GM12878 (cell line): Measurements from ENCODE around the gene IL17RC. TPM values are rescaled to one million over a fixed set of nuclear protein-coding genes. Genes with fewer than 3 reads are reported as not detected.

ENCODE experiments used
- ATAC-seq: fragments of 200-7000 bp; cut with Tn5 transposase; 3 replicates; pipeline ENCODE4 v1.9.1; 2020; ENCODE audit warnings: mild to moderate bottlenecking, moderate library complexity
- BruUV-seq: library from RNA; stranded (reverse); fragments of 400-500 nt; replicated peaks from 2 replicates; lab custom pipeline; 2021; lab: Mats Ljungman, UMichigan
- CTCF ChIA-PET: fragments of 300-600 bp; sonication (Branson Sonifier 250); formaldehyde crosslinking; extraction: SDS; loops from one replicate; lab custom pipeline; 2021; ENCODE audit warnings: inconsistent platforms; lab: Yijun Ruan, JAX
- POLR2A ChIA-PET: fragments of 350-600 bp; formaldehyde crosslinking; extraction: SDS; loops from one replicate; lab custom pipeline; 2021; ENCODE audit warnings: inconsistent platforms; lab: Charles Lee
- RAD21 ChIA-PET: fragments of 300-600 bp; sonication (Branson Sonifier 250); formaldehyde crosslinking; loops from one replicate; lab custom pipeline; 2023; ENCODE audit warnings: antibody characterized with exemption; ENCODE audit not compliant: unreplicated experiment; lab: Charles Lee
- SMC1A ChIA-PET: fragments of 300-600 bp; sonication (Branson Sonifier 250); formaldehyde crosslinking; loops from one replicate; lab custom pipeline; 2023; ENCODE audit not compliant: unreplicated experiment, uncharacterized antibody; lab: Charles Lee
- DNase-seq: peaks from one replicate; pipeline ENCODE4 v3.0.0-alpha.2; 2011; ENCODE audit warnings: low read depth, low spot score
- FAIRE-seq: peaks from 3 replicates; lab custom pipeline; 2011; peaks lifted over from hg19 to GRCh38; lab: Jason Lieb, UNC
- H2AFZ ChIP-seq: 2 replicates; pipeline ENCODE4 v1.6.0; 2011; ENCODE audit warnings: low read depth, low read length, control low read depth; ENCODE audit not compliant: control insufficient read depth
- H3K27ac ChIP-seq: 2 replicates; pipeline ENCODE4 v1.5.1; 2011; ENCODE audit warnings: control low read depth; ENCODE audit not compliant: control insufficient read depth, insufficient read depth
- H3K27me3 ChIP-seq, 2 experiments: replicated peaks in 1 of 2; 2 replicates each; pipeline versions ENCODE4 v1.6.0 to v1.6.1; 2011; ENCODE audit warnings: low read length in 1 of 2; ENCODE audit not compliant: control insufficient read depth in 2 of 2, insufficient read depth in 2 of 2
- H3K36me3 ChIP-seq, 2 experiments: 2 replicates each; pipeline ENCODE4 v1.5.1; 2011; ENCODE audit warnings: low read length in 1 of 2; ENCODE audit not compliant: control insufficient read depth in 2 of 2, insufficient read depth in 2 of 2
- H3K4me1 ChIP-seq: 2 replicates; pipeline ENCODE4 v1.6.1; 2011; ENCODE audit warnings: mild to moderate bottlenecking, low read length, moderate library complexity, mixed read lengths; ENCODE audit not compliant: control insufficient read depth, insufficient read depth
- H3K4me2 ChIP-seq: 2 replicates; pipeline ENCODE4 v1.6.0; 2011; ENCODE audit warnings: control low read depth; ENCODE audit not compliant: control insufficient read depth, insufficient read depth
- H3K4me3 ChIP-seq: fragments of 200-600 bp; sonication (generic); 2 replicates; pipeline ENCODE4 v1.5.1; 2016
- H3K79me2 ChIP-seq: 2 replicates; pipeline ENCODE4 v1.6.0; 2011; ENCODE audit warnings: low read length; ENCODE audit not compliant: control insufficient read depth, insufficient read depth
- H3K9ac ChIP-seq: 2 replicates; pipeline ENCODE4 v1.8.0; 2011; ENCODE audit warnings: low read length, control low read depth, mixed read lengths; ENCODE audit not compliant: control insufficient read depth, insufficient read depth
- H3K9me3 ChIP-seq: replicated peaks from 3 replicates; pipeline ENCODE4 v1.5.1; 2011; ENCODE audit warnings: mild to moderate bottlenecking, low read length; ENCODE audit not compliant: control insufficient read depth, insufficient read depth
- H4K20me1 ChIP-seq: 2 replicates; pipeline ENCODE4 v1.6.0; 2011; ENCODE audit not compliant: control insufficient read depth, insufficient read depth
- CBX3 ChIP-seq: fragments of 200-600 bp; sonication (generic); IDR thresholded peaks from 2 replicates; pipeline ENCODE4 v1.6.1; 2016; ENCODE audit warnings: low read depth, borderline replicate concordance
- CBX5 ChIP-seq: sonication (generic); IDR thresholded peaks from 2 replicates; pipeline ENCODE4 v1.6.1; 2016; ENCODE audit warnings: low read depth, moderate library complexity, mild to moderate bottlenecking, inconsistent platforms
- CREB1 ChIP-seq: IDR thresholded peaks from 2 replicates; pipeline ENCODE4 v1.6.1; 2012; ENCODE audit warnings: low read depth, mild to moderate bottlenecking, inconsistent platforms
- HCFC1 ChIP-seq: fragments of 150-350 bp; IDR thresholded peaks from 2 replicates; pipeline ENCODE4 v1.6.1; 2014; ENCODE audit warnings: low read length
- MAX ChIP-seq: IDR thresholded peaks from 2 replicates; pipeline ENCODE4 v1.6.1; 2012; ENCODE audit warnings: low read depth, low read length, improper control_type of control experiment
- NR2F1 ChIP-seq: fragments of 450-650 bp; conservative IDR thresholded peaks from 2 replicates; pipeline ENCODE4 v1.6.1; 2017; ENCODE audit warnings: mild to moderate bottlenecking
- PKNOX1 ChIP-seq: fragments of 450-650 bp; IDR thresholded peaks from 2 replicates; pipeline ENCODE4 v1.6.1; 2016; ENCODE audit warnings: mild to moderate bottlenecking
- RUNX3 ChIP-seq: IDR thresholded peaks from 2 replicates; pipeline ENCODE4 v1.6.1; 2012; ENCODE audit warnings: low read length, inconsistent platforms
- SMAD5 ChIP-seq: IDR thresholded peaks from 2 replicates; pipeline ENCODE4 v1.6.1; 2016; ENCODE audit warnings: antibody characterized with exemption, low read depth
- SMARCA5 ChIP-seq: fragments of 450-650 bp; IDR thresholded peaks from 2 replicates; pipeline ENCODE4 v1.6.1; 2017; ENCODE audit warnings: mild to moderate bottlenecking
- SRF ChIP-seq, 2 experiments: IDR thresholded peaks; 2 replicates each; pipeline ENCODE4 v1.6.1; 2011; ENCODE audit warnings: low read depth in 2 of 2, low read length in 2 of 2, mild to moderate bottlenecking in 1 of 2, moderate library complexity in 1 of 2
- TAF1 ChIP-seq: IDR thresholded peaks from 2 replicates; pipeline ENCODE4 v1.6.1; 2011; ENCODE audit warnings: mild to moderate bottlenecking, low read depth, low read length, borderline replicate concordance
- ZBTB11 ChIP-seq: fragments of 450-650 bp; formaldehyde crosslinking; IDR thresholded peaks from 2 replicates; pipeline ENCODE4 v1.5.0; 2022; ENCODE audit warnings: mild to moderate bottlenecking, missing genetic modification characterization
- ZBTB4 ChIP-seq: fragments of 450-650 bp; formaldehyde crosslinking; IDR thresholded peaks from 2 replicates; pipeline ENCODE4 v1.4.0; 2022; ENCODE audit warnings: mild to moderate bottlenecking, moderate library complexity
- ZNF217 ChIP-seq: fragments of 450-650 bp; IDR thresholded peaks from 2 replicates; pipeline ENCODE4 v1.6.1; 2017; ENCODE audit warnings: antibody characterized with exemption, mild to moderate bottlenecking
- ZNF24 ChIP-seq: fragments of 450-650 bp; IDR thresholded peaks from 2 replicates; pipeline ENCODE4 v1.6.1; 2017; ENCODE audit warnings: antibody characterized with exemption, mild to moderate bottlenecking
- WGBS: methylation state at CpG from one replicate; pipeline ENCODE4 v1.1.6; 2016; ENCODE audit warnings: low lambda C conversion rate; ENCODE audit not compliant: insufficient replicate concordance, insufficient coverage; ENCODE audit errors: missing lambda C conversion rate; 5-methylcytosine and 5-hydroxymethylcytosine counted together
- in situ Hi-C: fragments of 300-500 bp; cut with MboI; formaldehyde crosslinking; loops from 9 replicates; pipeline ENCODE4 v1.14.3; 2018; ENCODE audit warnings: mixed read lengths
- intact Hi-C: fragments of 100-400 bp; cut with micrococcal nuclease; formaldehyde crosslinking; loops from one replicate; pipeline ENCODE4 v1.14.2; 2022; ENCODE audit not compliant: unreplicated experiment
- polyA plus RNA-seq, 11 experiments: library from polyadenylated mRNA; depleted of rRNA in 4 of 11; unstranded in 6 of 11; stranded (reverse) in 5 of 11; fragments of >200 nt; fragmentation: Nextera tagmentation in 4 of 11; fragmentation: Illumina TruSeq in 1 of 11; extraction: Ambion mirVana in 4 of 11; extraction: Trizol in 1 of 11; gene quantifications; 1 replicate in 1 of 11; 2 replicates in 10 of 11; pipeline versions ENCODE4 v1.2.1 to v1.2.3, GENCODE V29; 2011 to 2016; ENCODE audit warnings: inconsistent platforms in 2 of 11, missing spikeins in 2 of 11, low read depth in 1 of 11
- total RNA-seq, 4 experiments: library from RNA; depleted of rRNA in 3 of 4; stranded (reverse); fragments of >200 nt in 3 of 4; fragmentation: Illumina TruSeq in 1 of 4; extraction: Trizol in 1 of 4; gene quantifications; 2 replicates each; pipeline versions ENCODE4 v1.2.1 to v1.2.3, GENCODE V29; 2013 to 2021

Gene IL17RC
- total and polyA plus RNA-seq, 10 of the 15 experiments (the other 5 are each of a cell fraction or from before 2014, with no cell fraction given): 0.07 to 4.4 (median 0.34) TPM; not detected in 3

- Histone ChIP-seq H3K4me2 (peak overlapping the region; percentile 95), H4K20me1 (no peaks in the 10 kb centered on the region), H3K27me3 (no peaks in the 10 kb centered on the region), H2AFZ (no peak overlapping the region), H3K36me3 (peaks cover 0 to 2% of the 10 kb centered on the region in 2 experiments; a peak in 1 of 4 replicates), H3K4me1 (peaks cover 9% of the 10 kb centered on the region), H3K9me3 (no peaks in the 10 kb centered on the region), H3K9ac (peak overlapping the region; percentile 84)
- ChIA-PET POLR2A (interaction anchor here (0.5 to 1.1 kb wide), 3 partner anchors 15 to 45 kb away, joined by 3 to 4 read pairs (median 4); no protein-coding TSS in a partner anchor), RAD21 (interaction anchor here (0.8 to 5.2 kb wide), 6 partner anchors 17 to 387 kb away, joined by 3 to 51 read pairs (median 6); partner anchors contain the start of genes BRK1, EMC3 and SEC13), SMC1A (interaction anchor here (1.0 to 2.3 kb wide), 6 partner anchors 14 to 59 kb away, joined by 3 to 11 read pairs (median 6); partner anchors contain the start of genes EMC3 and PRRT3), CTCF (interaction anchor here (0.8 to 5.0 kb wide), 11 partner anchors 17 to 431 kb away, joined by 3 to 31 read pairs (median 4); partner anchors contain the start of genes IL17RC, PRRT3, RPUSD3 and SEC13)
- DNase-seq (no peak), FAIRE-seq (no peak), ATAC-seq (no peak)
- intact Hi-C loops: loop anchor here (5.0 to 10.0 kb wide), 3 partner anchors 93 to 390 kb away; partner anchors contain the start of genes ARPC4, RPUSD3, SEC13 and TADA3
- WGBS: 78% methylated on average over 4 of the region's 4 CpGs
- TF ChIP-seq ZBTB4 (CRISPR knock-in tag): no peak
- TF ChIP-seq ZBTB11 (CRISPR knock-in tag): no peak
- TF ChIP-seq NR2F1: no peak
- no peak for TF ChIP-seq MAX
- no peak for TF ChIP-seq PKNOX1
- TF ChIP-seq CREB1: no peak
- no peak for TF ChIP-seq TAF1
- no peak for TF ChIP-seq HCFC1
- TF ChIP-seq ZNF24: no peak
- TF ChIP-seq CBX5: no peak
- TF ChIP-seq ZNF217: no peak
- no peak for TF ChIP-seq SRF (IDR thresholded peaks at IDR 0.05; ENCODE audit: low read depth in 2 of 2, low read length in 2 of 2)
- TF ChIP-seq SMAD5: no peak
- no peak for TF ChIP-seq SMARCA5
- TF ChIP-seq CBX3: no peak
- no peak for TF ChIP-seq RUNX3
- TF ChIP-seq, all 136 proteins: peak for 0
- H3K4me3 ChIP-seq: peak overlapping the region; percentile 89
- in situ Hi-C loops: no loop called here
- H3K27ac ChIP-seq: no peak overlapping the region
- no TSS peak for BruUV-seq
- peaks cover 18% of the 10 kb centered on the region for H3K79me2 ChIP-seq
Measured at GRCh38 chr3:9934993-9935392, 18.1 kb downstream of the IL17RC start.
